KBM-7 (cell line): ENCODE measurements around the gene WNT3A.
A peak's percentile ranks its signal among the peaks of the same experiment; 100 is the strongest.

Experiments
- DNase-seq: peaks from one replicate; pipeline ENCODE4 v3.0.0-alpha.2; 2015
- in situ Hi-C: fragments of 300-500 bp; cut with MboI; formaldehyde crosslinking; loops from 2 replicates; pipeline ENCODE4 v1.14.3; 2020; ENCODE audit warnings: low sequenced_read_pairs, low pct_unique_long_range_greater_than_20kb, mixed read lengths

Gene WNT3A

DNA sequence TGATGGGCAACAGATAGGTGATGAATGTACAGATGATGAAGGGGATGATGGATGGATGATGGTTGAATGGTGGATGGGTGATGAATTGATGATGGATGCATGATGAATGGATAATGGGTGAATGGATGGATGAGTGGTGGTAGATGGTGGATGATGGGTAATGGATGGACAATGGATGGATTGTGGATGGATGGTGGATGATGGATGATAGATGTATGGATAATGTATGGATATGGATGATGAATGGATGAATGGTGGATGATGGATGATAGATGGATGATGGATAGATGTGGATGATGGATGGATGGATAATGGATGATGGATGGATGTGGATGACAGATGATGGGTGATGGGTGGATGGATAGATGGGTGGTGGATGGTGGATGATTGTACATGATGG, 35.7 kb downstream of the WNT3A start:
- in situ Hi-C loops: no loop called here

DNA sequence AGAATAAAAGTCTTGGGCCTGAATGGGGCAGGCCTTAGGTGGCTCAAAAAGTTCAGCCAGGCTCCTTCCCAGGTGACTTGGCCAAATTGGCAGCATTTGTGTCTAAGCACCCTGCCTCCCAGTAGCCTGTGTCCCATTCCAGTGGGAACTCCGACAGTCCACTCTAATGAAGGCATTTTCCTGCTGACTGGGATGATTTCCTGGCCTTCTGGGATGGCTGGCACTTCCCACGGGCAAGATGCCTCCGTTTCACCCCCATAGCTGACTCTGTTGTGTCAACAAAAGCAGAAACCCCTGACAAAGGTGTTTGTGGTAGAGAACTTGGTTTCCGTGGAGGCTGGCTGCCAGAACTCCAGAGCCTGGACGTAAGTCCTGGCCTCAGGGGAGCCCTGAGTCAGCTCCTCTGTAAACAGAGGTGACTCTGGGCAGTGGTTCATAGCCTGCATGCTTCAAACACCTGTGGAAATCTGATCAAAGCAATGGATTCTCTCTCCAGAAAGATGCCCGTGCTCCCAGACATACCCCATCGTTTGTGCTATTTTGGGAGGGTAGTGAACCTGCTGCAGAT, 36.6 kb downstream of the WNT3A start:
- in situ Hi-C loops: no loop called here
- no peak for DNase-seq

More for the DNA sequence above, 35.7 kb downstream of the WNT3A start:
- DNase-seq: no peak

DNA sequence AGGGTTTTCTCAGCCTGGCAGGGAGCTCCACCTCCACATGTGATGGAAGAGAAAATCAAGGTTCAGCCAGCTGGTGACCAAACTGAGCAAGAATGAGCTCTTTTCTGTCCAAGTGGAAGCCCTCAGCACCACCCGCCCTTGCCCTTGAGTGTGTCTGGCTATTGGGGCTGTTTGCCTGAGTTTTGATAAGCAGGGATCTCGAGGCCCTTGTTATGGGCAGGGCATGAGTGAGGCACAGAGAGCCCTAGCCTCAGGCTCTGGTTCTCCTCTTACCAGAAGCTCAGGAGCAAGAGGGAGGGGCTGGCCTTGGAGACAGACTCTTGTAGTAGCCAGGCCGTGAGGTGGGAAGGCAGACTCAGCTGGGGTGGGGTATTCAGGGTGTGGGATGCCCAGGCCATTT, 38.2 kb downstream of the WNT3A start:
- in situ Hi-C loops: no loop called here
- DNase-seq: no peak

DNA sequence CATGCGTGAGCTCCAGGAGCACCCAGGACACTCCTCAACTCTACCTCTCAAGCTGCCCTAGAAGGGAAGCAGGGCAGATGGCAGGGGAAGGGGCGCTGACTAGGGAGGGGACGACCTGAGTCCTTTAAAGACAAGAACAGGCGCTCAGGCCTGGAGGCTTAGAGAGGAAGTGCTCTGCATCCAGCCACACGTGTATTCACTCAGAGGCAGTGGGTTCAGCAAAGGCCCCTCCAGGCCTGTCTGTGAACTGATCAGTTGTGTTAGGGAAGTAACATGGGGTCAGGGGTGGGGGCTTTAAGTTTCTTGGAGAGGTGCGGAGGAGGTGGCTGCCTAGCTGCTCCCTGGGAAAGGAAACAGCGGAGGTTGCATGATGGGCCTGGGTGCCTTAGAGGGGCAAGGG, 38.6 kb downstream of the WNT3A start:
- in situ Hi-C loops: no loop called here
- no peak for DNase-seq

DNA sequence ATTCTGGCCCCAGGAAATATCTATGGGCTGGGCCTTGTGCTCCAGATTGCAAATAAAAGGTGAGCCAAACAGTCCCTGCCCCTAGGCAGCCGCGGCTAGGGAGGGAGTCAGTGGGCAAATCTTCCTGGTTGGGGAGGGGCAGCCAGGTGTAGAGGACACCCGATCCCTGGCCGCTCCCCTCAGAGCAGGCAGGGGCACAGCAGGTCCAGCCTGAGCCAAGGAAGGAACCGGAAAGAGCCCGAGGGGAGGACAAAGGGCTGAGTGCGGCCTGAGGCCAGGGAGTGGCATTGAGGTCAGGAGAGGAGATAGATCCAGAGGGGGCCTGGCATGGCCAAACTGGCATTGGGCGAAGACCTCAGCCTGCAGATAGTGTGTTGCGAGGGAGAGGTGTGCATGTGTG, 39.1 kb downstream of the WNT3A start:
- no peak for DNase-seq
- in situ Hi-C loops: no loop called here

DNA sequence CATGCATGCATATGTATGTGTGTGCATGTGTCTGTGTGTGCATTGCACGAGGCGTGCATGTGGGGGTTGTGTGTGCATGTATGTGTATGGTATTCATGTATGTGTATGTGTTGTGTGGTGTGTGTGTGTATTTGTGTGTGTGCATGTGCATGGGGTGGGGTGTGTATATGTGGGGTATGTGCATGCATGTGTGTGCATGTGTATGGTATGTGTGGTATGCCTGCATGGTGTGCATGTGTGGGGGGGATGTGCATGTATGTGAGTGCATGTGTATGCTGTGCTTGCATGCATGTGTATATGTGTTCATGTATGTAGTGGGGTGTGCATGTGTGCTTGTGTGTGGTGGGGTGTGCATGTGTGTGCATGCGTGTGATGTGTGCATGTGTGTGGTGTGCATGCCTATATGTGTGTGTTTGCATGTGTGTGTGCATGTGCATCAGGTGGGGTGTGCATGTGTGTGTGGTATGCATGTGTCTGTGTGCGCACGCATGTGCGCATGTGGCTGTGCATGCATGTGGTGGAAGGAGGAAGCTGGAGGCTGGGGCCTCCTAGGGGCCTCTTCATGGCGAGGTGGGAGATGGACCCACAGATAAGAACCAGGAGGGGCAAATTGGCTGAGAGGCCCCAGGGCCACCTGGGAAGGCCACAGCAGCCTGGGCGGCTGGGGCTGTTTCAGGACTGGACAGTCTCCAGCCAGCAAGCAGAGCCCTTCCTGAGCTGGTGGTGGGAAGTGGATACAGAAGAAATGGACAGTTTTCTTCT, 39.8 kb downstream of the WNT3A start:
- no peak for DNase-seq
- in situ Hi-C loops: no loop called here

DNA sequence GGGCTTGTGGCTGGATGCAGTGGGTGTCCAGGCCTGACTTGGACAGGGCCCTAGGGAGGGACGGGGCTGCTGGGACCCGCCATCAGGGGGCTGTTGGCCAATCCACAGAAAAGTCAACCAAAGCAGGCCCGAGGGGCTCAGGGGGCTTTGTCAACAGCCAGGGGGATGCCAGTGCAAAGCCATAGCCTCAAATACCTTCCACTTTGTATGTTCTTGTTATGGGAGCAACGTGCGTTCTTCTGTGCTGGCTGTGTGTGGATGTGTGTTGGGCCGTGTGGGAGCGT, 40.3 kb downstream of the WNT3A start:
- in situ Hi-C loops: no loop called here

DNA sequence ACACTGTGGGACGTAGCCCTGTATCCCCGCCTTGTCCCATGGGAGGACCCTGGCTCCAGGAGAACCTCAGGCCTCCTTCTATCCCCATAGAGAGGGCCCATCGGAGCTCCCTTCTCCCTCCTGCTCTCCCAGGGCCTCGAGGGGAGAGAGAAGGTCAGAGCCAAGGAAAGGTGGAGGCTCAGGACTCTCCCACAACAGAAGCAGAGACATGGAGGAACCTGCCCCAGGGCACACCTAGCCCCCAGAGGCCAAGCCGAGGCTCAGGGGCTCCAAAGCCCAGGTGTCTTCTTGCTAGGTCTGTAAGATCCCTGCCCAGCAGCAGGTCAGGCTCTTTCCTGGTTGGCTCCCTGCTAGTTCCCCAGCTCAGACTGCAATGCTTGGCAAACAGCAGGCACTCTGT, 41.3 kb downstream of the WNT3A start:
- in situ Hi-C loops: no loop called here
- DNase-seq: no peak

More for the DNA sequence above, 40.3 kb downstream of the WNT3A start:
- no peak for DNase-seq

DNA sequence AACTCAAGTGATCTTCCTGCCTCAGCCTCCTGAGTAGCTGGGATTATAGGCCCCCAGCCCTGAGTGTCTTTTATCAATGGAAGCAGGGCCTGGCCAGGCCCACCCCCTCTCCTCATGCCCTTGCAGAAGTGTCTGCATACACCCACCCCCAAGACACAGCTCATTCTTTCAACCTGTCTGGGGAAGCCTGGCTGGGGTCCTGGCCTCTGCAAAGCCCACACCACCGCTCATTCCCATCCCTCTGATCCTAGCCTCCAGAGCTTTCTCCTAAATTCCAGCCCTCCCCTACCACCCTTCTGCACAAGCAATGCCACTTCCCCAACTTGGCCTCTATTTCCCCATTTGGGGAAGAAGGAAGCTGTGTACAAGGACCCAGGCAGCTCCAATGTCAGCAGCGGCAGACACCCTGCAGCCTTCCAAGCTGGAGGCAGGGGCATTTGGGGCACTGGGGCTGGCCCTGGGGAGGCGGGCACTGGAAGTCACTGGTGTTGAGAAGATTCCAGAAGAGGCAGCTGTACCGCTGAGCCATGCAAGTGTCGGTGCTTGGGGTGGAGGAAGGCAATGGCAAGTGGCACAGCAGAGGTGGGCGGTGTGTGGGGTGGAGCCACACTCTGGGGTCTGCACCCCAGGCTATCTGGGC, 42.0 kb downstream of the WNT3A start:
- in situ Hi-C loops: no loop called here
- no peak for DNase-seq

DNA sequence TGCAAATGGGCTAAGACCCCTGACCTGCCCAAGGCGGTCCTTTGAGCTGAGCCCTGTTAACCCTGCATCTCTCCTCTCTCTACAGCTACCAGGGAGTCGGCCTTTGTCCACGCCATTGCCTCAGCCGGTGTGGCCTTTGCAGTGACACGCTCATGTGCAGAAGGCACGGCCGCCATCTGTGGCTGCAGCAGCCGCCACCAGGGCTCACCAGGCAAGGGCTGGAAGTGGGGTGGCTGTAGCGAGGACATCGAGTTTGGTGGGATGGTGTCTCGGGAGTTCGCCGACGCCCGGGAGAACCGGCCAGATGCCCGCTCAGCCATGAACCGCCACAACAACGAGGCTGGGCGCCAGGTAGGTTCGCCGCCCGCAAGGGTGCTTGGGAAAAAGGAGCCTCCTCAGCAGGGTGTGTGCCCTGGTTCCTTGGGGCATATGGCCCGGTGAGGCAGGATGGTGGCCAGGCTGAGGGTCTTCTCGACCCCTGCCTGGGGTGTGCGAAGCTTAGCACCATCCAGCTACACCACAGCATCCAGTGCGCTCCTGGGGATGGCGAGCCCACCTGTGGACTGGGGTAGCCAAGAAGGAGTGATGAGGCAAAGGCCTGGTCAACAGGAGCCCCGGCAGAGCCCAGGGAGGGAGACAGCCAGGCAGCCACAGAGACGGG, 43.9 kb downstream of the WNT3A start:
- no peak for DNase-seq
- in situ Hi-C loops: no loop called here

DNA sequence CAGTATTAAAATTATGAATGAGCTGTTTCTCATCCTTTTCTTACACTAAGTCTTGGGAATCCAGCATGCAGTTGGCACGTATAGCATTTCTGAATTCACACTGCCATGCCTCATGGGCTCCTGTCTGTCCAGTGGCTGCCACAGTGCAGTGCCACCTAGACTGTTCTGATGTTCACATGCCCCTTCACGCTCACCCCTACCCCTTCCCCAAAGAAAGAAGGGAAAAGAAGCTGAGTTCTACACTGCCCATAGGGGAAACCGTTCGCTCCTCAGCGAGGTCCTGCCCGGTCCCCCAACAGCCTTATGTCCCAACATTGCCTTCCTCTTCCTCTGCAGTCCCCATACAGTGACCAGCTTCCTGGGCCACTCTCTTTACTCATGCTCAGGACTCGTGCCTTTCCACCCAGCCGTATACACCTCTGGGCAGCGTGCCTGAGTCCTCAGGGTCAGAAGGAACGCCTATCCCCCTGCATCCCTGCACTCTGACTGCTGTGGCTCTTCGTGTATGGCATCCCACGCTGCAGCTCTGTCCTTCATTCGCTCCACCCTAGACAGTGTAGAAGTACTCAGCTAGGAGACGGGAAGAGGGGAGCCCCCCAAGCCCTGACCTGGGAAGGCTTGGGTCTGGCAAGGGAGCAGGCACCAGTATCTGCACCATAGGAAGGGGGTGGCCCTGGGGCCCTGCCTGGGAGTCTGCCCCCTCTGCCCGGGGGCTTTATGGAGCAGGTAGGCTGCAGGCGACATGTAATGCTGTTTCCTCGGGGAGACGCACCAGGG, 51.6 kb downstream of the WNT3A start:
- no peak for DNase-seq
- in situ Hi-C loops: no loop called here

DNA sequence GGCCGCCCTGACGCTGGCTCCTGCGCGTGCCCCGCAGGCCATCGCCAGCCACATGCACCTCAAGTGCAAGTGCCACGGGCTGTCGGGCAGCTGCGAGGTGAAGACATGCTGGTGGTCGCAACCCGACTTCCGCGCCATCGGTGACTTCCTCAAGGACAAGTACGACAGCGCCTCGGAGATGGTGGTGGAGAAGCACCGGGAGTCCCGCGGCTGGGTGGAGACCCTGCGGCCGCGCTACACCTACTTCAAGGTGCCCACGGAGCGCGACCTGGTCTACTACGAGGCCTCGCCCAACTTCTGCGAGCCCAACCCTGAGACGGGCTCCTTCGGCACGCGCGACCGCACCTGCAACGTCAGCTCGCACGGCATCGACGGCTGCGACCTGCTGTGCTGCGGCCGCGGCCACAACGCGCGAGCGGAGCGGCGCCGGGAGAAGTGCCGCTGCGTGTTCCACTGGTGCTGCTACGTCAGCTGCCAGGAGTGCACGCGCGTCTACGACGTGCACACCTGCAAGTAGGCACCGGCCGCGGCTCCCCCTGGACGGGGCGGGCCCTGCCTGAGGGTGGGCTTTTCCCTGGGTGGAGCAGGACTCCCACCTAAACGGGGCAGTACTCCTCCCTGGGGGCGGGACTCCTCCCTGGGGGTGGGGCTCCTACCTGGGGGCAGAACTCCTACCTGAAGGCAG, 52.3 kb downstream of the WNT3A start:
- DNase-seq: no peak
- in situ Hi-C loops: no loop called here

DNA sequence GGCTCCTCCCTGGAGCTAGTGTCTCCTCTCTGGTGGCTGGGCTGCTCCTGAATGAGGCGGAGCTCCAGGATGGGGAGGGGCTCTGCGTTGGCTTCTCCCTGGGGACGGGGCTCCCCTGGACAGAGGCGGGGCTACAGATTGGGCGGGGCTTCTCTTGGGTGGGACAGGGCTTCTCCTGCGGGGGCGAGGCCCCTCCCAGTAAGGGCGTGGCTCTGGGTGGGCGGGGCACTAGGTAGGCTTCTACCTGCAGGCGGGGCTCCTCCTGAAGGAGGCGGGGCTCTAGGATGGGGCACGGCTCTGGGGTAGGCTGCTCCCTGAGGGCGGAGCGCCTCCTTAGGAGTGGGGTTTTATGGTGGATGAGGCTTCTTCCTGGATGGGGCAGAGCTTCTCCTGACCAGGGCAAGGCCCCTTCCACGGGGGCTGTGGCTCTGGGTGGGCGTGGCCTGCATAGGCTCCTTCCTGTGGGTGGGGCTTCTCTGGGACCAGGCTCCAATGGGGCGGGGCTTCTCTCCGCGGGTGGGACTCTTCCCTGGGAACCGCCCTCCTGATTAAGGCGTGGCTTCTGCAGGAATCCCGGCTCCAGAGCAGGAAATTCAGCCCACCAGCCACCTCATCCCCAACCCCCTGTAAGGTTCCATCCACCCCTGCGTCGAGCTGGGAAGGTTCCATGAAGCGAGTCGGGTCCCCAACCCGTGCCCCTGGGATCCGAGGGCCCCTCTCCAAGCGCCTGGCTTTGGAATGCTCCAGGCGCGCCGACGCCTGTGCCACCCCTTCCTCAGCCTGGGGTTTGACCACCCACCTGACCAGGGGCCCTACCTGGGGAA, 53.0 kb downstream of the WNT3A start:
- DNase-seq: peak; percentile 59
- in situ Hi-C loops: no loop called here

DNA sequence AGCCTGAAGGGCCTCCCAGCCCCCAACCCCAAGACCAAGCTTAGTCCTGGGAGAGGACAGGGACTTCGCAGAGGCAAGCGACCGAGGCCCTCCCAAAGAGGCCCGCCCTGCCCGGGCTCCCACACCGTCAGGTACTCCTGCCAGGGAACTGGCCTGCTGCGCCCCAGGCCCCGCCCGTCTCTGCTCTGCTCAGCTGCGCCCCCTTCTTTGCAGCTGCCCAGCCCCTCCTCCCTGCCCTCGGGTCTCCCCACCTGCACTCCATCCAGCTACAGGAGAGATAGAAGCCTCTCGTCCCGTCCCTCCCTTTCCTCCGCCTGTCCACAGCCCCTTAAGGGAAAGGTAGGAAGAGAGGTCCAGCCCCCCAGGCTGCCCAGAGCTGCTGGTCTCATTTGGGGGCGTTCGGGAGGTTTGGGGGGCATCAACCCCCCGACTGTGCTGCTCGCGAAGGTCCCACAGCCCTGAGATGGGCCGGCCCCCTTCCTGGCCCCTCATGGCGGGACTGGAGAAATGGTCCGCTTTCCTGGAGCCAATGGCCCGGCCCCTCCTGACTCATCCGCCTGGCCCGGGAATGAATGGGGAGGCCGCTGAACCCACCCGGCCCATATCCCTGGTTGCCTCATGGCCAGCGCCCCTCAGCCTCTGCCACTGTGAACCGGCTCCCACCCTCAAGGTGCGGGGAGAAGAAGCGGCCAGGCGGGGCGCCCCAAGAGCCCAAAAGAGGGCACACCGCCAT, 53.8 kb downstream of the WNT3A start:
- DNase-seq: no peak
- in situ Hi-C loops: no loop called here

DNA sequence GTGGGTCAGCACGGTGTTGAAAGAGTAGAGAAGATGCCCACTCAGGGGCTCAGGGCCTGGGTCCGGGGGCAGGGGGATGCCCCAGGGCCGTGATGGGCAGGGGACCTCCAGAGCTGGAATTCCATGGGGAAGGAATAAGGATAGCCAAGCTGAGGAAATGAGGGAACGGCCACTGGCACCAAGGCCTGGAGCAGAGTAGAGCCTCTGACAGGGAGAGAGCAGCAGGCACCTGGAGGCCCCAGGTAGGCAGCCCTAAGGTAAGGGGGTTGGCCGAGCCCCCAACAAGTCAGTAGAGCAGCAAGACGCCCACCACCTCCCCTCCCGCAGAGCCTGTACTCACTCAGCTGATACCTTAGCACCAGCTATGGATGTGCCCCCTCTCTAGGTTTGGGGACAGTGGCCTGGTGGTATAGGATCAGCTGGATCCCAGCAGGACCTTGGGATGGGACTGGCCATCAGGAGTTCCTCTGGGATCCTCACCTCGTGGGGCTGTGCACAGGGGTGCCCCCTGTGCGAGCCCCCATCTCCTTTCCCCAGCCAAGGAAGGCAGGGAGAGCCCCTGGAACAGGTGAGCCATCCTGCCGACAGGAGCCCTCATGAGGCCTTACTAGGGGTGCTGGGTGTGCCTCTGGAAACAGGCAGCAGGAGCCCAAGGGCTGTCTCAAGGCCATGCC, 54.8 kb downstream of the WNT3A start:
- no peak for DNase-seq
- in situ Hi-C loops: no loop called here

DNA sequence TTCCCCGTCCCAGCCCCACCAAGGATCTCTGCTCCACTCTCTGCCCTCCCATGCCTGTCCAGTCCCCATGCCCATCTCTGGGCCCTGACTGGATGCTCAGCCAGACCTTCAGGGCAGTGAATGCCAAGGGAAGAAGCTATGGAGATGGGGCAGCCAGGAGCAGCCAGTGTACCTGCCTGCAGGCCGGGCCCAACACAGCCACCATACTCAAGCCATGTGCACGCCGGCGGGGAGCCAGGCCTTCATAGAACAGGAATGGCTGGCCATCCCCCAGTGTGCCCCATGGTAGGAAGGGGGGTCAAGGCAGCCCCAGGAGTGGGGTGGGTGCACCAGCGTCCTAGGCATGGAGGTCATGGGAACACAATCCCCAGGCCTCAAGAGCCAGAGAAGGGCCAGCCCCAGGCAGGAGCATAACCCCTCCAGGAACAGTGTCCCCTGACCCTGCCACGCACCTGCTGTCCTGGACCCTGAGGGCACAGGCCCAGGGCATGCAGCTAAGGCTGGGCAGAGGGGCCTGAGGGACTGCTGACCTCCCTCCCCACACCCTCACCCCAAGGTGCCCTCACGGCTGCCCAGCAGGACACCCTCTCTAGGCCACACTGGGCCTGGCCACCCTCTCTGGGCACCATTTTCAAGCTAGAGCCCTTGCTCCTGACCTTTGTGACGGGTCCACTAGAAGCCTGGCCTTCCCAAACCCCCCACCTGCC, 55.4 kb downstream of the WNT3A start:
- DNase-seq: no peak
- in situ Hi-C loops: no loop called here

DNA sequence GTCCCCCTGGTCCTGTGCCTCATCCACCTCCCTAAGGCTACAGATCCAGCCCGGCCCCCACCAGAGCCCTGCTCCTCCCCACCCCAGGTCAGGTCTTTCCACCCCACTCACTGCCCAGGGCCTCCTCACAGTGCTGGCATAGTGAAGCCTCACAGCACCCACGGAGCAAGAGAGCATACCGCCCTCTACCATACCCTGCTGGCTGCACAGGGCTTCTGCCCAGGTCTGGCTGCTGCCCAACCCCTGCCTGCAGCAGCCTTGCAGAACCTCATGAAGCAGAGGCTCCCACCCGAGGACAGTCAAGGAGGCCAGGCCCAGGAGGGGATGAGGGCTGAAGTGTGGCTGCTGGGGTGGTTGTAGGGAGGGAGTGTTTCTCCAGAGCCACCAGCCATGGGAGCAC, 56.0 kb downstream of the WNT3A start:
- in situ Hi-C loops: no loop called here
- no peak for DNase-seq
